A549 treated with ZK216348 at 1 μM for 4 hours (cell line): Measurements from ENCODE around the gene KIAA1217. TPM values are rescaled to one million over a fixed set of nuclear protein-coding genes. Genes with fewer than 3 reads are reported as not detected.

Experiments
- total RNA-seq: library from RNA; stranded (reverse); fragments of 200-300 nt; extraction: Qiagen RNA extraction; gene quantifications from 5 replicates; pipeline ENCODE4 v1.2.3, GENCODE V29; 2022; ENCODE audit warnings: low read depth

KIAA1217 gene
- 1.4 to 2.1 TPM (median 1.9 TPM) in 5 replicates for total RNA-seq

GRCh38 chr10:24208661-24209431 is at the start of gene KIAA1217:
TSS of gene KIAA1217 (plus strand) at chr10:24209138. CDS start at chr10:24209194, 56 bp downstream.

